Prostate gland (tissue), 2 donors: ENCODE results near the gene ARHGEF16. TPM values are rescaled to one million over a fixed set of nuclear protein-coding genes. Genes with fewer than 3 reads are reported as not detected.

Source experiments
- DNase-seq: peaks from one replicate; pipeline ENCODE4 v3.0.0-alpha.2; 2019; ENCODE audit warnings: low spot score
- H3K27ac ChIP-seq, 2 donors: fragments of 200-600 bp; sonication (generic); 2 replicates each; pipeline ENCODE4 v1.5.1; 2017 to 2019
- H3K27me3 ChIP-seq: fragments of 200-600 bp; sonication (generic); replicated peaks from 2 replicates; pipeline ENCODE4 v1.5.1; 2019; ENCODE audit not compliant: insufficient read depth
- H3K36me3 ChIP-seq, 2 donors: fragments of 200-600 bp; sonication (generic); 1 replicate in 1 of 2; 2 replicates in 1 of 2; pipeline versions ENCODE4 v1.5.1 to v1.8.1; 2017 to 2019
- H3K4me1 ChIP-seq: fragments of 200-600 bp; sonication (generic); replicated peaks from 2 replicates; pipeline ENCODE4 v1.5.1; 2019
- H3K4me3 ChIP-seq, 2 donors: fragments of 200-600 bp; sonication (generic); 2 replicates each; pipeline ENCODE4 v1.5.1; 2017 to 2019
- H3K9me3 ChIP-seq: fragments of 200-600 bp; sonication (generic); 2 replicates; pipeline ENCODE4 v1.5.1; 2017
- POLR2A ChIP-seq: fragments of 450-650 bp; IDR thresholded peaks from one replicate; pipeline ENCODE4 v1.6.1; 2016; ENCODE audit warnings: antibody characterized with exemption, mild to moderate bottlenecking
- POLR2AphosphoS5 ChIP-seq: sonication (generic); formaldehyde crosslinking; IDR thresholded peaks from one replicate; pipeline ENCODE4 v1.6.1; 2017; ENCODE audit warnings: antibody characterized with exemption
- WGBS: methylation state at CpG from one replicate; pipeline ENCODE4 v1.1.5; 2018; 5-methylcytosine and 5-hydroxymethylcytosine counted together
- intact Hi-C: fragments of 100-400 bp; cut with DNase I; formaldehyde crosslinking; loops from one replicate; pipeline ENCODE4 v1.14.2; 2022
- total RNA-seq, 2 donors: library from RNA; depleted of rRNA; stranded (reverse); fragments of >200 nt; gene quantifications; one replicate each; pipeline ENCODE4 v1.1.0, GENCODE V29; 2016
- TF ChIP-seq, protein P1 (sequence below), 4 experiments: fragments of 200-600 bp in 2 of 4; fragments of 450-650 bp in 2 of 4; sonication (generic) in 2 of 4; IDR thresholded peaks; 1 replicate in 3 of 4; 2 replicates in 1 of 4; pipeline ENCODE4 v1.5.1; 2016 to 2019; ENCODE audit warnings: antibody characterized with exemption in 4 of 4, mild to moderate bottlenecking in 2 of 4, moderate library complexity in 2 of 4

ARHGEF16 gene
- total RNA-seq, 2 donors from 2014 or later, result 25.2 to 25.4 TPM

DNA sequence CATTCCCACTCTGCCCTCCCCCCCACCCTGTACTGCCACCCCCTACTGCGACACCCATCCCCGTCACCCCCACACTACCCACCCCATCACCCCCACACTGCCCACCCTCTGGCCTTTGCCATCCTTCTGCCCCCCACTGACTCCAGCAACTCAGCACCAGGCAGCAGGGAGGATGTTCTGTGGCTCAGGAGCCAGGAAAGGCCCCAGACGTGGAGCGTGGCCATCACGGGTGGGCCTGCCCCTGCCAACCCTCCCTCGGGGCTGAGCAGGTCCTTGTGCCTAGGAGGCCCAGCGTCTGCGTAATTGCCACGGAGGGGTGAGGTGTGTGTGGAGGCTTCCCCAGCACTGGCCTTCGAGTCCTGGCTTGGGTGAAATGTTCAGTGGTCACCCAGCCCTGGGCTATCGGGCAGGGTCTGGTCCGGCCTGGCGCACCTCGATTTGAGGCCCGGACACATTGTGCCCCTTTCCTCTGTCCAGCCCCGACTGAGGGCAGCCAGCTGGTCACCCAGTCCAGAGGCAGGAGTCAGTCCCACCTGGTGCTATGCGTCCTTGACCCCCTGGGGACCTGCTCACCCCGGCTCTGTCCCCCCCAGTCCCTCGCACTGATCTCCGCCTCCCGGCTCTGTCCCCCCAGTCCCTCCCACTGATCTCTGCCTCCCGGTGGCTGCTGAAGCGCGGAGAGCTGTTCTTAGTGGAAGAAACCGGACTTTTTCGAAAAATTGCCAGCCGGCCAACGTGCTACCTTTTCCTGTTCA, 23.0 kb downstream of the ARHGEF16 start:
- Histone ChIP-seq H3K4me1 (no peaks in the 10 kb centered on the region), H3K27ac (no peak overlapping the region), H3K36me3 (no peaks in the 10 kb centered on the region), H3K4me3 (no peak overlapping the region), H3K9me3 (no peaks in the 10 kb centered on the region), H3K27me3 (no peaks in the 10 kb centered on the region)
- no peak for TF ChIP-seq POLR2A
- TF ChIP-seq, protein P1, sequence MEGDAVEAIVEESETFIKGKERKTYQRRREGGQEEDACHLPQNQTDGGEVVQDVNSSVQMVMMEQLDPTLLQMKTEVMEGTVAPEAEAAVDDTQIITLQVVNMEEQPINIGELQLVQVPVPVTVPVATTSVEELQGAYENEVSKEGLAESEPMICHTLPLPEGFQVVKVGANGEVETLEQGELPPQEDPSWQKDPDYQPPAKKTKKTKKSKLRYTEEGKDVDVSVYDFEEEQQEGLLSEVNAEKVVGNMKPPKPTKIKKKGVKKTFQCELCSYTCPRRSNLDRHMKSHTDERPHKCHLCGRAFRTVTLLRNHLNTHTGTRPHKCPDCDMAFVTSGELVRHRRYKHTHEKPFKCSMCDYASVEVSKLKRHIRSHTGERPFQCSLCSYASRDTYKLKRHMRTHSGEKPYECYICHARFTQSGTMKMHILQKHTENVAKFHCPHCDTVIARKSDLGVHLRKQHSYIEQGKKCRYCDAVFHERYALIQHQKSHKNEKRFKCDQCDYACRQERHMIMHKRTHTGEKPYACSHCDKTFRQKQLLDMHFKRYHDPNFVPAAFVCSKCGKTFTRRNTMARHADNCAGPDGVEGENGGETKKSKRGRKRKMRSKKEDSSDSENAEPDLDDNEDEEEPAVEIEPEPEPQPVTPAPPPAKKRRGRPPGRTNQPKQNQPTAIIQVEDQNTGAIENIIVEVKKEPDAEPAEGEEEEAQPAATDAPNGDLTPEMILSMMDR (IDR thresholded peaks at IDR 0.05), result no peak
- TF ChIP-seq POLR2AphosphoS5, result no peak
- 64% methylated on average over 25 of the region's 28 CpGs for WGBS
- DNase-seq, result no peak
- intact Hi-C loops, result no loop called here

DNA sequence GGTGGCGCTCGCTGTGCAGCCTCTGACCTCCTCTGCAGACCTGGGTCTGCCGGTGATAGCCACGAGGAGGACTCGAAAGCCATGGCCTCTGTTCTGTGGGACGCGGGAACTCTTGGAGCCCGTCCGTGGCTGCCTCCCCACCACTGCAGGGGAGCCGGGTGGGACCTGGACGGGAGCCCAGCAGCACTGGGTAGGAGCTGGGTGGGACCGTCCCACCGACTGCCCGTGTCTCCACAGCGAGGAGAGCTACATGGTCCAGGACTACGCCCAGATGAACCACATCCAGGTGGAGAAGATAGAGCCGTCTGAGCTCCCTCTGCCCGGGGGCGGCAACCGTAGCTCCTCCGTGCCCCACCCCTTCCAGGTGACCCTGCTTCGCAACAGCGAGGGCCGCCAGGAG, 23.7 kb downstream of the ARHGEF16 start:
- intact Hi-C loops, result no loop called here
- Histone ChIP-seq H3K27ac (no peak overlapping the region), H3K27me3 (no peaks in the 10 kb centered on the region), H3K36me3 (no peaks in the 10 kb centered on the region), H3K4me1 (no peaks in the 10 kb centered on the region), H3K9me3 (no peaks in the 10 kb centered on the region), H3K4me3 (no peak overlapping the region)
- TF ChIP-seq POLR2A, result no peak
- TF ChIP-seq, protein P1 (IDR thresholded peaks at IDR 0.05), result no peak
- TF ChIP-seq POLR2AphosphoS5, result no peak
- WGBS, result 80% methylated on average over 21 of the region's 24 CpGs
- DNase-seq, result no peak

DNA sequence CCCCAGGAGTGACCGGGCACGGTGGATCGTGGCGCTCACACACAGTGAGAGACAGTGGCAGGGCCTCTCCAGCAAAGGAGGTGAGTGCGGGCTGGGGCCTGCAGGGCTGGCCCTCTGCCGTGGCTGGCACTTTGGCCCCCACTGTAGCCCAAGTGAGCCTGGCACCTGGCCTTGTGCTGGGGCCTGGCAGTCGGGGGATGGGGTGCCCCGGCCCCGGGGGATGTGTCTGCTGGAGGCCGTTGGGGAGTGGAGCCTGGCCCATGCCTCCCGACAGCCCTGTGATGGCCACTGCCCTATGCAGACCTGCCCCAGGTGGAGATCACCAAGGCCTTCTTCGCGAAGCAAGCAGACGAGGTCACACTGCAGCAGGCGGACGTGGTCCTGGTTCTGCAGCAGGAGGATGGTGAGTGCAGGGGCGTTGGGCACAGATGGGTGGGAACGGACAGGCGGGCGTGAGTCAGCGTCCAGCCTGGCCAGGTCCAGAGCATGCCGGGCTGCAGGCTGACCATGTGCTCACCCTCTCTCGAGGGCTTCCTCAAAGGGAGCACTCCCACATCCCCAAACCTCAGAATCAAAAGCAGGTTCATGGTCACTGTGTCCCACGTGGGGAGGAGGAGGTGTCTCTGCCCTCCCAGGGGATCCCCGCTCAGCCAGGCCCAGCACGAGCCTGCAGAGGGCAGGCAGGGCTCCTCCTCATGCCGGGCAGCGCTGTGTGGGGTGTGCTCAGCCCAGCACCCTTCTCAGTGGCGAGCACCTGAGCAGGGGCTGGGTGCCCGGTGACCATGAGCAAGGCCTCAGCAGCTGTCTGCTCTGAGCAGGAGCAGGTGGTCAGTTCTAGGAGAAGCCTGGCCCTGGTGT, 25.3 kb downstream of the ARHGEF16 start:
- Histone ChIP-seq H3K4me1 (no peaks in the 10 kb centered on the region), H3K27ac (no peak overlapping the region), H3K27me3 (no peaks in the 10 kb centered on the region), H3K4me3 (no peak overlapping the region), H3K9me3 (no peaks in the 10 kb centered on the region), H3K36me3 (no peaks in the 10 kb centered on the region)
- WGBS, result 67% methylated on average over 20 of the region's 30 CpGs
- TF ChIP-seq POLR2A (no peak), POLR2AphosphoS5 (no peak)
- TF ChIP-seq, protein P1 (IDR thresholded peaks at IDR 0.05), result no peak
- intact Hi-C loops, result no loop called here
- no peak for DNase-seq

DNA sequence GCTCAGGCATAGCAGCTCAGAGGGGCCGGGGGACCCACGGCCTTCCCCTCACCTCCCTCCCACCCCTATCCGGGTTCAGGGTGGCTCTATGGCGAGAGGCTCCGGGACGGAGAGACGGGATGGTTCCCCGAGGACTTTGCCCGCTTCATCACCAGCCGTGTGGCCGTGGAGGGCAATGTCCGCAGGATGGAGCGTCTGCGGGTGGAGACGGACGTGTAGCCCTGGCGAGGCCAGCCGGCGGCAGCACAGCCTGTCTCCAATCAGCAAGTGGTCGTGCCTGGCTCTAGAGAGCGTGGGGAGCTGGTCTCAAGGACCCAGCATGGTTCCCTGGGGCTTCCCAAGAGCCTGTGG, 25.9 kb downstream of the ARHGEF16 start:
- WGBS, result 76% methylated on average over 19 of the region's 21 CpGs
- intact Hi-C loops, result no loop called here
- no peak overlapping the region for H3K27ac ChIP-seq
- no peak overlapping the region for H3K4me3 ChIP-seq
- no peak for DNase-seq
- H3K27me3 ChIP-seq, result no peaks in the 10 kb centered on the region
- H3K9me3 ChIP-seq, result no peaks in the 10 kb centered on the region
- TF ChIP-seq, protein P1 (IDR thresholded peaks at IDR 0.05), result no peak
- TF ChIP-seq POLR2A, result no peak
- TF ChIP-seq POLR2AphosphoS5, result no peak
- no peaks in the 10 kb centered on the region for H3K36me3 ChIP-seq
- no peaks in the 10 kb centered on the region for H3K4me1 ChIP-seq
